ENCODE measurements around the gene MYH6. TPM values are rescaled to one million over a fixed set of nuclear protein-coding genes. Genes with fewer than 3 reads are reported as not detected.
"Not testable (repeated sequence)": the region's sequence is repeated elsewhere in the genome, so short reads cannot be mapped to it uniquely, and the experiment has no call there.

Gene MYH6
- total RNA-seq, 2 experiments from 2014 or later: not detected

- no peak overlapping the region for H3K27ac Mint-ChIP-seq
- POLR2A ChIA-PET: no interaction called here
- H3K27me3 Mint-ChIP-seq: peaks cover 2% of the 10 kb centered on the region
- intact Hi-C loops (cut with micrococcal nuclease): no loop called here
- CTCF ChIA-PET: interaction anchor here (1.8 kb wide), 1 partner anchor 17 kb away, joined by 9 read pairs; no protein-coding TSS in a partner anchor
- no peak for TF ChIP-seq CTCF (IDR thresholded peaks at IDR 0.05)
- no peaks in the 10 kb centered on the region for H3K4me1 Mint-ChIP-seq (ENCODE audit: low read depth)
- ATAC-seq (no peak), DNase-seq (no peak)
- no peaks in the 10 kb centered on the region for H3K36me3 Mint-ChIP-seq (ENCODE audit: low read depth)
- no peaks in the 10 kb centered on the region for H3K9me3 Mint-ChIP-seq
- H3K4me3 Mint-ChIP-seq: no peak overlapping the region
Observed at GRCh38 chr14:23396781-23397407, 11.2 kb downstream of the MYH6 start.

GRCh38 chr14:23396126-23396525 lies 11.9 kb downstream of the MYH6 start:
- intact Hi-C loops (cut with micrococcal nuclease): no loop called here
- Mint-ChIP-seq H3K4me1 (ENCODE audit: low read depth) (no peaks in the 10 kb centered on the region), H3K27me3 (peaks cover 2% of the 10 kb centered on the region), H3K9me3 (no peaks in the 10 kb centered on the region), H3K36me3 (ENCODE audit: low read depth) (no peaks in the 10 kb centered on the region), H3K4me3 (no peak overlapping the region), H3K27ac (no peak overlapping the region)
- no peak for TF ChIP-seq CTCF (IDR thresholded peaks at IDR 0.05)
- ATAC-seq (no peak), DNase-seq (no peak)
- POLR2A ChIA-PET: no interaction called here
- CTCF ChIA-PET: interaction anchor here (1.8 kb wide), 1 partner anchor 16 kb away, joined by 9 read pairs; no protein-coding TSS in a partner anchor

- H3K36me3 Mint-ChIP-seq (ENCODE audit: low read depth): no peaks in the 10 kb centered on the region
- H3K4me3 Mint-ChIP-seq: no peak overlapping the region
- DNase-seq (no peak), ATAC-seq (no peak)
- ChIA-PET CTCF (interaction anchor here (1.9 kb wide), 1 partner anchor 13 kb away, joined by 7 read pairs; no protein-coding TSS in a partner anchor), POLR2A (no interaction called here)
- H3K27ac Mint-ChIP-seq: no peak overlapping the region
- intact Hi-C loops (cut with micrococcal nuclease): no loop called here
- H3K9me3 Mint-ChIP-seq: no peaks in the 10 kb centered on the region
- TF ChIP-seq CTCF (IDR thresholded peaks at IDR 0.05): no peak
- no peaks in the 10 kb centered on the region for H3K4me1 Mint-ChIP-seq (ENCODE audit: low read depth)
- peaks cover 2% of the 10 kb centered on the region for H3K27me3 Mint-ChIP-seq
Observed at GRCh38 chr14:23392613-23393012, 15.5 kb downstream of the MYH6 start.

GRCh38 chr14:23389871-23390270 lies 18.2 kb downstream of the MYH6 start:
- H3K36me3 Mint-ChIP-seq (ENCODE audit: low read depth); H3K27me3 Mint-ChIP-seq; H3K4me3 Mint-ChIP-seq; POLR2A ChIA-PET; DNase-seq; H3K27ac Mint-ChIP-seq; ATAC-seq; CTCF ChIA-PET; H3K4me1 Mint-ChIP-seq (ENCODE audit: low read depth); H3K9me3 Mint-ChIP-seq: not testable (repeated sequence)
- intact Hi-C loops (cut with micrococcal nuclease): loop anchor here (10.0 kb wide), 1 partner anchor 125 kb away; no protein-coding TSS in a partner anchor

DNA sequence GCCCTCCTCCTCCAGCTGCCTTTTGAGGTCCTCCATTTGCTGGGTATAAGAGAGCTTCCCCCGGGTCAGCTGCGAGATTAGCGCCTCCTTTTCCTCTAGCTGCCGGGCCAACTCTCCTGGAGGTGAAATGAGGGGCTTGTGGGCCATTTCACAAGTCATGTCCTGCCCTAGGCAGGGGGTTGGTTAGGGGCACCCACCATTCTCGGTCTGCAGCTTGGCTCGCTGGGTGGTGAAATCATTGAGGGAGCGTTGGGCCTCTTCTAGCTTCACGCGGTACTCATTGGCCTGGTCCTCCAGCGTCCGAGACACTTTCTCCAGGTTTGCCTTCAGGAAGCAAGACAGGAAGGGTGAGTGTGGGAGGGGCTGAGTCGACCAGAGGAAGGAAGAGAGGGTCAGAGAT lies 18.7 kb downstream of the MYH6 start:
- ChIA-PET CTCF (interaction anchor here (1.9 kb wide), 1 partner anchor 9 kb away, joined by 9 read pairs; no protein-coding TSS in a partner anchor), POLR2A (no interaction called here)
- intact Hi-C loops (cut with micrococcal nuclease): loop anchor here (10.0 kb wide), 1 partner anchor 125 kb away; no protein-coding TSS in a partner anchor
- no peaks in the 10 kb centered on the region for H3K36me3 Mint-ChIP-seq (ENCODE audit: low read depth)
- DNase-seq (no peak), ATAC-seq (no peak)
- no peak for TF ChIP-seq CTCF (IDR thresholded peaks at IDR 0.05)
- H3K27me3 Mint-ChIP-seq: peaks cover 2% of the 10 kb centered on the region
- H3K4me3 Mint-ChIP-seq: no peak overlapping the region
- H3K9me3 Mint-ChIP-seq: no peaks in the 10 kb centered on the region
- no peaks in the 10 kb centered on the region for H3K4me1 Mint-ChIP-seq (ENCODE audit: low read depth)
- no peak overlapping the region for H3K27ac Mint-ChIP-seq

Data from activated CD8-positive, alpha-beta T cell treated with anti-CD3 and anti-CD28 coated beads for 36 hours (primary cell).